Measurements from ENCODE around the gene PRSS36.

The PRSS36 gene

DNA sequence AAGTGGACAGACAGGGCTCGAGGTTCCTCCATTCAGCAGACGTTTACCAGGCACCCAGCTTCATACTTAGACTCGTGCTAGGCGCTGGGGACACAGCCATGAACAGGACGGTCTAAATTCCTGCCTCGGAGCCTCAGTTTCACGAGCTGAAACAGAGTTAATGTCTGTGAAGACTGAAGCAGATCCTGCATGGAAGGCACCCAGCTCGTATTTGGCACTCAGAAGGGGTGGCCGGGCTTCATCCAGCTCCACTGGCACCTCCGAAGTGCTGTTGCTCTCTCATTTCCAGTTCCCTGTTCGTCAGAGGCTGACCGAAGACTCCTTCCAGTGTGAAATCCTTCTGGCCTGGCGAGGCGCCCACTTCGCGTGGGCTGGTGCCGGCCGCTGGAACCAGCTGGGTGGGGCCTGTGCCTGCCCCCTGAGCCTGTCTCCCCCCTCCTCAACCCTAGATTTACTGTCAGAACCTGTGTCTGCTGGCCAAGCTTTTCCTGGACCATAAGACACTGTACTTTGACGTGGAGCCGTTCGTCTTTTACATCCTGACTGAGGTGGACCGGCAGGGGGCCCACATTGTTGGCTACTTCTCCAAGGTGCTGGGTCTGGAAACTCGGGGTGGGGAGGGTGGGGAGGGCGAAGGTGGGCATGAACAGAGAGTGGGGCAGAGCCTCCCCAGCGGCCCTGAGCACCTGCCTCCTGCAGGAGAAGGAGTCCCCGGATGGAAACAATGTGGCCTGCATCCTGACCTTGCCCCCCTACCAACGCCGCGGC lies 20.1 kb downstream of the PRSS36 start:
- H3K4me3 ChIP-seq (ENCODE audit: low read depth, low read length) = no peak overlapping the region
- peaks cover 2% of the 10 kb centered on the region; the same call in 1 of the 2 replicates for H3K4me1 ChIP-seq (ENCODE audit: control insufficient read depth, insufficient read depth, low read length)
- H3K27ac ChIP-seq (ENCODE audit: extremely low read depth, low read depth, low read length) = no peak overlapping the region
- H3K9me3 ChIP-seq (ENCODE audit: control insufficient read depth, insufficient read depth, low read depth, low read length) = no peaks in the 10 kb centered on the region
- TF ChIP-seq ZNF548 (tag by site-specific recombination; IDR thresholded peaks at IDR 0.05) (no peak), SCRT2 (tag by site-specific recombination; IDR thresholded peaks at IDR 0.05) (no peak), MEIS1 (CRISPR knock-in tag; IDR thresholded peaks at IDR 0.05; ENCODE audit: borderline replicate concordance) (no peak), HOXC10 (CRISPR knock-in tag; IDR thresholded peaks at IDR 0.05) (no peak), ZNF529 (tag by site-specific recombination; IDR thresholded peaks at IDR 0.05; ENCODE audit: insufficient replicate concordance) (no peak), IKZF3 (tag by site-specific recombination; IDR thresholded peaks at IDR 0.05) (no peak), ZNF701 (tag by site-specific recombination; IDR thresholded peaks at IDR 0.05) (no peak), TSHZ1 (tag by site-specific recombination; IDR thresholded peaks at IDR 0.05; ENCODE audit: borderline replicate concordance) (no peak)
- TF ChIP-seq, protein P1, sequence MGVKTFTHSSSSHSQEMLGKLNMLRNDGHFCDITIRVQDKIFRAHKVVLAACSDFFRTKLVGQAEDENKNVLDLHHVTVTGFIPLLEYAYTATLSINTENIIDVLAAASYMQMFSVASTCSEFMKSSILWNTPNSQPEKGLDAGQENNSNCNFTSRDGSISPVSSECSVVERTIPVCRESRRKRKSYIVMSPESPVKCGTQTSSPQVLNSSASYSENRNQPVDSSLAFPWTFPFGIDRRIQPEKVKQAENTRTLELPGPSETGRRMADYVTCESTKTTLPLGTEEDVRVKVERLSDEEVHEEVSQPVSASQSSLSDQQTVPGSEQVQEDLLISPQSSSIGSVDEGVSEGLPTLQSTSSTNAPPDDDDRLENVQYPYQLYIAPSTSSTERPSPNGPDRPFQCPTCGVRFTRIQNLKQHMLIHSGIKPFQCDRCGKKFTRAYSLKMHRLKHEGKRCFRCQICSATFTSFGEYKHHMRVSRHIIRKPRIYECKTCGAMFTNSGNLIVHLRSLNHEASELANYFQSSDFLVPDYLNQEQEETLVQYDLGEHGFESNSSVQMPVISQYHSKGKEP (tag by site-specific recombination; IDR thresholded peaks at IDR 0.05) = no peak
- TF ChIP-seq, protein P2, sequence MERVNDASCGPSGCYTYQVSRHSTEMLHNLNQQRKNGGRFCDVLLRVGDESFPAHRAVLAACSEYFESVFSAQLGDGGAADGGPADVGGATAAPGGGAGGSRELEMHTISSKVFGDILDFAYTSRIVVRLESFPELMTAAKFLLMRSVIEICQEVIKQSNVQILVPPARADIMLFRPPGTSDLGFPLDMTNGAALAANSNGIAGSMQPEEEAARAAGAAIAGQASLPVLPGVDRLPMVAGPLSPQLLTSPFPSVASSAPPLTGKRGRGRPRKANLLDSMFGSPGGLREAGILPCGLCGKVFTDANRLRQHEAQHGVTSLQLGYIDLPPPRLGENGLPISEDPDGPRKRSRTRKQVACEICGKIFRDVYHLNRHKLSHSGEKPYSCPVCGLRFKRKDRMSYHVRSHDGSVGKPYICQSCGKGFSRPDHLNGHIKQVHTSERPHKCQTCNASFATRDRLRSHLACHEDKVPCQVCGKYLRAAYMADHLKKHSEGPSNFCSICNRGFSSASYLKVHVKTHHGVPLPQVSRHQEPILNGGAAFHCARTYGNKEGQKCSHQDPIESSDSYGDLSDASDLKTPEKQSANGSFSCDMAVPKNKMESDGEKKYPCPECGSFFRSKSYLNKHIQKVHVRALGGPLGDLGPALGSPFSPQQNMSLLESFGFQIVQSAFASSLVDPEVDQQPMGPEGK (tag by site-specific recombination; IDR thresholded peaks at IDR 0.05) = no peak
- ChIA-PET CTCF (interaction anchor here (0.7 to 1.0 kb wide), 2 partner anchors 27 to 145 kb away, joined by 3 to 4 read pairs; partner anchors contain the start of gene HSD3B7), POLR2A (interaction anchor here (0.8 to 5.7 kb wide), 4 partner anchors 9 to 165 kb away, joined by 3 to 35 read pairs (median 8); partner anchors contain the start of gene KAT8)
- H3K36me3 ChIP-seq (ENCODE audit: control insufficient read depth in 2 of 2, insufficient read depth in 1 of 2, low read length in 2 of 2) = peaks cover 0 to 67% of the 10 kb centered on the region in 2 experiments; a peak in 2 of 3 replicates

DNA sequence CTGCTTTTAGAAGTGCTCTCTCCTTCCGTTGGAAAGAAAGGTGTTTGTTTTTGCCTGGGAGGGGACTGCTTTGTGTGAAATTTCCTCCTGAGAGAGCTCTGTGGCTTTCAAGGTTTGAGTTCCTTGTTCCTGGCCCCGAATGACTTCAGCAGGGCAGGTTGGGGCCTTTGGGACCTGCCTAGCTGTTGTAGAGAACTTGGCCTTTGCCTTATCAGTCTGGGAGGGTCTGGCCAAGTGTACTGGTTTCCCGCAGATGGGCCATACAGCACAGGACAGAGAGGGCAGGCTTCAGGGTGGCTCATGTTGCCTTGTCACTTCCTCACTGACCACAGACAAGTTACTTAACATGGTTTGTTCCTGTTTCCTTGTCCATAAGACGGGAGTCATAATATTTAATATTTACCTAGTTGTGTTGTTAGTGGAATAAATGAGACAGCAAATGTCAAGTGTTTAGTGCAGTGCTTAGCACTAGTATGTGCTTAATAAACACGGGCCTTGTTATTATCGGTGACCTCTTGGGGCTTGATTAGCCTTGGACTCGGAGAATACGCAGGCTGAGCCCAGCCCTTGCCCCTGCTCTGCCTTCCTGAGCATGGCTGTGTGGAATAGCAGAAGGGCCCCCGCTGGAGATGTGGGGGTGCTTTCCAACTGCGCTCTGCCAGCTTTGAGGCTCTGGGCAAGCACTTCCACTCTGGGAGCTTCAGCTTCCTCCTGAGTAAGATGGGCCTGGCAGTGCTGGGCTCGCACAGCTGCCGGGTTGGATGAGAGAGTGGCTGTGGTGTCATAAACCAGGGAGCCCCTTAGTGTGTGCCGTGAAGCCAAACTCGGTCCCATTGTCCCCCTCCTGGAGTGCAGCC lies 20.9 kb downstream of the PRSS36 start:
- peaks cover under 1% of the 10 kb centered on the region; the same call in 1 of the 2 replicates for H3K4me1 ChIP-seq (ENCODE audit: control insufficient read depth, insufficient read depth, low read length)
- H3K27ac ChIP-seq (ENCODE audit: extremely low read depth, low read depth, low read length) = no peak overlapping the region
- ChIA-PET CTCF (interaction anchor here (1.0 kb wide), 1 partner anchor 144 kb away, joined by 4 read pairs; the partner anchor contains the start of gene HSD3B7), POLR2A (interaction anchor here (0.8 to 5.7 kb wide), 5 partner anchors 8 to 164 kb away, joined by 3 to 35 read pairs (median 5); partner anchors contain the start of gene KAT8)
- H3K4me3 ChIP-seq (ENCODE audit: low read depth, low read length) = no peak overlapping the region
- no peaks in the 10 kb centered on the region for H3K9me3 ChIP-seq (ENCODE audit: control insufficient read depth, insufficient read depth, low read depth, low read length)
- H3K36me3 ChIP-seq (ENCODE audit: control insufficient read depth in 2 of 2, insufficient read depth in 1 of 2, low read length in 2 of 2) = peaks cover 0 to 71% of the 10 kb centered on the region in 2 experiments; a peak in 2 of 3 replicates
- TF ChIP-seq ZNF664 (tag by site-specific recombination; IDR thresholded peaks at IDR 0.05) = peak; percentile 55; the same call in 1 of the 2 replicates
- TF ChIP-seq, protein P3, sequence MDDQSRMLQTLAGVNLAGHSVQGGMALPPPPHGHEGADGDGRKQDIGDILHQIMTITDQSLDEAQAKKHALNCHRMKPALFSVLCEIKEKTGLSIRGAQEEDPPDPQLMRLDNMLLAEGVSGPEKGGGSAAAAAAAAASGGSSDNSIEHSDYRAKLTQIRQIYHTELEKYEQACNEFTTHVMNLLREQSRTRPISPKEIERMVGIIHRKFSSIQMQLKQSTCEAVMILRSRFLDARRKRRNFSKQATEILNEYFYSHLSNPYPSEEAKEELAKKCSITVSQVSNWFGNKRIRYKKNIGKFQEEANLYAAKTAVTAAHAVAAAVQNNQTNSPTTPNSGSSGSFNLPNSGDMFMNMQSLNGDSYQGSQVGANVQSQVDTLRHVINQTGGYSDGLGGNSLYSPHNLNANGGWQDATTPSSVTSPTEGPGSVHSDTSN (CRISPR knock-in tag; IDR thresholded peaks at IDR 0.05) = no peak
